GM12878 (cell line): ENCODE data around the gene CLPX. TPM values are rescaled to one million over a fixed set of nuclear protein-coding genes. Genes with fewer than 3 reads are reported as not detected.

Source experiments
- ATAC-seq: fragments of 200-7000 bp; cut with Tn5 transposase; 3 replicates; pipeline ENCODE4 v1.9.1; 2020; ENCODE audit warnings: mild to moderate bottlenecking, moderate library complexity
- Bru-seq: library from RNA; stranded (reverse); fragments of 400-500 nt; gene quantifications from one replicate; lab custom pipeline; 2021; lab: Mats Ljungman, UMichigan
- BruChase-seq, 2 experiments: library from RNA; stranded (reverse); fragments of 400-500 nt; gene quantifications; one replicate each; lab custom pipeline; 2021; lab: Mats Ljungman, UMichigan
- BruUV-seq: library from RNA; stranded (reverse); fragments of 400-500 nt; replicated peaks from 2 replicates; lab custom pipeline; 2021; lab: Mats Ljungman, UMichigan
- CTCF ChIA-PET: fragments of 300-600 bp; sonication (Branson Sonifier 250); formaldehyde crosslinking; extraction: SDS; loops from one replicate; lab custom pipeline; 2021; ENCODE audit warnings: inconsistent platforms; lab: Yijun Ruan, JAX
- POLR2A ChIA-PET: fragments of 350-600 bp; formaldehyde crosslinking; extraction: SDS; loops from one replicate; lab custom pipeline; 2021; ENCODE audit warnings: inconsistent platforms; lab: Charles Lee
- RAD21 ChIA-PET: fragments of 300-600 bp; sonication (Branson Sonifier 250); formaldehyde crosslinking; loops from one replicate; lab custom pipeline; 2023; ENCODE audit warnings: antibody characterized with exemption; ENCODE audit not compliant: unreplicated experiment; lab: Charles Lee
- SMC1A ChIA-PET: fragments of 300-600 bp; sonication (Branson Sonifier 250); formaldehyde crosslinking; loops from one replicate; lab custom pipeline; 2023; ENCODE audit not compliant: unreplicated experiment, uncharacterized antibody; lab: Charles Lee
- DNase-seq: peaks from one replicate; pipeline ENCODE4 v3.0.0-alpha.2; 2011; ENCODE audit warnings: low read depth, low spot score
- FAIRE-seq: peaks from 3 replicates; lab custom pipeline; 2011; peaks lifted over from hg19 to GRCh38; lab: Jason Lieb, UNC
- H2AFZ ChIP-seq: 2 replicates; pipeline ENCODE4 v1.6.0; 2011; ENCODE audit warnings: low read depth, low read length, control low read depth; ENCODE audit not compliant: control insufficient read depth
- H3K27ac ChIP-seq: 2 replicates; pipeline ENCODE4 v1.5.1; 2011; ENCODE audit warnings: control low read depth; ENCODE audit not compliant: control insufficient read depth, insufficient read depth
- H3K27me3 ChIP-seq, 2 experiments: replicated peaks in 1 of 2; 2 replicates each; pipeline versions ENCODE4 v1.6.0 to v1.6.1; 2011; ENCODE audit warnings: low read length in 1 of 2; ENCODE audit not compliant: control insufficient read depth in 2 of 2, insufficient read depth in 2 of 2
- H3K36me3 ChIP-seq, 2 experiments: 2 replicates each; pipeline ENCODE4 v1.5.1; 2011; ENCODE audit warnings: low read length in 1 of 2; ENCODE audit not compliant: control insufficient read depth in 2 of 2, insufficient read depth in 2 of 2
- H3K4me1 ChIP-seq: 2 replicates; pipeline ENCODE4 v1.6.1; 2011; ENCODE audit warnings: mild to moderate bottlenecking, low read length, moderate library complexity, mixed read lengths; ENCODE audit not compliant: control insufficient read depth, insufficient read depth
- H3K4me2 ChIP-seq: 2 replicates; pipeline ENCODE4 v1.6.0; 2011; ENCODE audit warnings: control low read depth; ENCODE audit not compliant: control insufficient read depth, insufficient read depth
- H3K4me3 ChIP-seq: fragments of 200-600 bp; sonication (generic); 2 replicates; pipeline ENCODE4 v1.5.1; 2016
- H3K79me2 ChIP-seq: 2 replicates; pipeline ENCODE4 v1.6.0; 2011; ENCODE audit warnings: low read length; ENCODE audit not compliant: control insufficient read depth, insufficient read depth
- H3K9ac ChIP-seq: 2 replicates; pipeline ENCODE4 v1.8.0; 2011; ENCODE audit warnings: low read length, control low read depth, mixed read lengths; ENCODE audit not compliant: control insufficient read depth, insufficient read depth
- H3K9me3 ChIP-seq: replicated peaks from 3 replicates; pipeline ENCODE4 v1.5.1; 2011; ENCODE audit warnings: mild to moderate bottlenecking, low read length; ENCODE audit not compliant: control insufficient read depth, insufficient read depth
- H4K20me1 ChIP-seq: 2 replicates; pipeline ENCODE4 v1.6.0; 2011; ENCODE audit not compliant: control insufficient read depth, insufficient read depth
- BACH1 ChIP-seq: fragments of 450-650 bp; IDR thresholded peaks from 2 replicates; pipeline ENCODE4 v1.6.1; 2017; ENCODE audit warnings: mild to moderate bottlenecking, borderline replicate concordance
- CHD2 ChIP-seq: IDR thresholded peaks from 2 replicates; pipeline ENCODE4 v1.6.1; 2011; ENCODE audit warnings: low read depth, low read length, improper control_type of control experiment, borderline replicate concordance
- CREB1 ChIP-seq: IDR thresholded peaks from 2 replicates; pipeline ENCODE4 v1.6.1; 2012; ENCODE audit warnings: low read depth, mild to moderate bottlenecking, inconsistent platforms
- CREM ChIP-seq: IDR thresholded peaks from 2 replicates; pipeline ENCODE4 v1.6.1; 2014; ENCODE audit warnings: antibody characterized with exemption, low read depth
- FOS ChIP-seq: IDR thresholded peaks from 3 replicates; pipeline ENCODE4 v1.6.1; 2011; ENCODE audit warnings: borderline replicate concordance; ENCODE audit not compliant: insufficient read length; ENCODE audit errors: extremely low read depth
- FOXK2 ChIP-seq: fragments of 450-650 bp; IDR thresholded peaks from 2 replicates; pipeline ENCODE4 v1.6.1; 2017; ENCODE audit warnings: mild to moderate bottlenecking, moderate library complexity
- FOXM1 ChIP-seq: IDR thresholded peaks from 2 replicates; pipeline ENCODE4 v1.6.1; 2012; ENCODE audit warnings: low read depth, mild to moderate bottlenecking, inconsistent platforms, low read length, moderate library complexity
- HDAC2 ChIP-seq: fragments of 200-600 bp; sonication (generic); IDR thresholded peaks from 2 replicates; pipeline ENCODE4 v1.6.1; 2017
- IKZF2 ChIP-seq, 2 experiments: fragments of 450-650 bp; IDR thresholded peaks; 2 replicates each; pipeline ENCODE4 v1.6.1; 2017; ENCODE audit warnings: mild to moderate bottlenecking in 2 of 2, moderate library complexity in 2 of 2
- NFIC ChIP-seq: IDR thresholded peaks from 2 replicates; pipeline ENCODE4 v1.6.1; 2012; ENCODE audit warnings: low read depth, mild to moderate bottlenecking, inconsistent platforms, low read length, moderate library complexity
- NFXL1 ChIP-seq: fragments of 450-650 bp; IDR thresholded peaks from 2 replicates; pipeline ENCODE4 v1.6.1; 2017; ENCODE audit warnings: antibody characterized with exemption, mild to moderate bottlenecking, borderline replicate concordance
- NR2C2 ChIP-seq: IDR thresholded peaks from 2 replicates; pipeline ENCODE4 v1.6.1; 2011; ENCODE audit warnings: borderline replicate concordance, low read depth; ENCODE audit not compliant: control insufficient read depth, insufficient read length
- PAX5 ChIP-seq: IDR thresholded peaks from 2 replicates; pipeline ENCODE4 v1.6.1; 2011; ENCODE audit warnings: low read depth, low read length, borderline replicate concordance
- RFX5 ChIP-seq: IDR thresholded peaks from 2 replicates; pipeline ENCODE4 v1.6.1; 2011; ENCODE audit warnings: low read depth, low read length, improper control_type of control experiment
- SMARCA5 ChIP-seq: fragments of 450-650 bp; IDR thresholded peaks from 2 replicates; pipeline ENCODE4 v1.6.1; 2017; ENCODE audit warnings: mild to moderate bottlenecking
- YBX1 ChIP-seq: fragments of 450-650 bp; IDR thresholded peaks from 2 replicates; pipeline ENCODE4 v1.6.1; 2016; ENCODE audit warnings: antibody characterized with exemption
- WGBS: methylation state at CpG from one replicate; pipeline ENCODE4 v1.1.6; 2016; ENCODE audit warnings: low lambda C conversion rate; ENCODE audit not compliant: insufficient replicate concordance, insufficient coverage; ENCODE audit errors: missing lambda C conversion rate; 5-methylcytosine and 5-hydroxymethylcytosine counted together
- in situ Hi-C: fragments of 300-500 bp; cut with MboI; formaldehyde crosslinking; loops from 9 replicates; pipeline ENCODE4 v1.14.3; 2018; ENCODE audit warnings: mixed read lengths
- intact Hi-C: fragments of 100-400 bp; cut with micrococcal nuclease; formaldehyde crosslinking; loops from one replicate; pipeline ENCODE4 v1.14.2; 2022; ENCODE audit not compliant: unreplicated experiment
- long read RNA-seq, 2 experiments: library from polyadenylated mRNA; unstranded; transcript quantifications; one replicate each; pipeline ENCODE4 v2.0.0, GENCODE V29; 2019 to 2020
- polyA minus RNA-seq, 3 experiments: library from RNA; depleted of rRNA, polyadenylated mRNA; stranded (reverse); fragments of >200 nt; gene quantifications; 2 replicates each; pipeline ENCODE4 v1.2.3, GENCODE V29; 2011
- polyA plus RNA-seq, 11 experiments: library from polyadenylated mRNA; depleted of rRNA in 4 of 11; unstranded in 6 of 11; stranded (reverse) in 5 of 11; fragments of >200 nt; fragmentation: Nextera tagmentation in 4 of 11; fragmentation: Illumina TruSeq in 1 of 11; extraction: Ambion mirVana in 4 of 11; extraction: Trizol in 1 of 11; gene quantifications; 1 replicate in 1 of 11; 2 replicates in 10 of 11; pipeline versions ENCODE4 v1.2.1 to v1.2.3, GENCODE V29; 2011 to 2016; ENCODE audit warnings: inconsistent platforms in 2 of 11, missing spikeins in 2 of 11, low read depth in 1 of 11
- total RNA-seq, 4 experiments: library from RNA; depleted of rRNA in 3 of 4; stranded (reverse); fragments of >200 nt in 3 of 4; fragmentation: Illumina TruSeq in 1 of 4; extraction: Trizol in 1 of 4; gene quantifications; 2 replicates each; pipeline versions ENCODE4 v1.2.1 to v1.2.3, GENCODE V29; 2013 to 2021
- TF ChIP-seq, protein P1 (sequence below): fragments of 450-650 bp; IDR thresholded peaks from 2 replicates; pipeline ENCODE4 v1.6.1; 2016; ENCODE audit warnings: mild to moderate bottlenecking

The CLPX gene
- 83.2 and 92.5 TPM in 2 replicates for total RNA-seq (2013; cell fraction: nucleolus; rRNA removed)
- total RNA-seq (2014; rRNA removed) = 18.4 and 23.4 TPM in 2 replicates
- total RNA-seq (2014; rRNA removed; fragmentation: Illumina TruSeq; extraction: Trizol) = 41.9 and 44.4 TPM in 2 replicates
- 46.7 and 49.5 TPM in 2 replicates for total RNA-seq (2021)
- 13.4 TPM for polyA plus RNA-seq (2011; ENCODE audit: low read depth)
- polyA plus RNA-seq (2011; rRNA removed) = 57.4 and 97.6 TPM in 2 replicates
- 18.4 and 19.1 TPM in 2 replicates for polyA plus RNA-seq (2011; cell fraction: cytosol; rRNA removed)
- 36.3 and 48.5 TPM in 2 replicates for polyA plus RNA-seq (2011; cell fraction: nucleus; rRNA removed)
- polyA plus RNA-seq (2012) = 29.9 and 32.9 TPM in 2 replicates
- polyA plus RNA-seq (2014; fragmentation: Illumina TruSeq; extraction: Trizol) = 42.1 and 48.7 TPM in 2 replicates
- polyA plus RNA-seq (2014; fragmentation: Nextera tagmentation; extraction: Ambion mirVana) = 10 to 100 TPM; 10.1 to 12.5 TPM
- 33.4 and 37.8 TPM in 2 replicates for polyA plus RNA-seq (2014; rRNA removed)
- 10 to 100 TPM; 20.0 to 24.8 TPM for polyA plus RNA-seq (2016; fragmentation: Nextera tagmentation; extraction: Ambion mirVana)
- polyA minus RNA-seq (2011; rRNA and poly(A)+ RNA removed) = 27.6 and 46.2 TPM in 2 replicates
- 18.4 and 23.4 TPM in 2 replicates for polyA minus RNA-seq (2011; cell fraction: cytosol; rRNA and poly(A)+ RNA removed)
- polyA minus RNA-seq (2011; cell fraction: nucleus; rRNA and poly(A)+ RNA removed) = 20.6 and 25.8 TPM in 2 replicates
- Bru-seq, nascent RNA = percentile 81 among the genes with signal in this experiment
- percentile 80 among the genes with signal in this experiment for BruChase-seq, experiment 1, labeled RNA remaining after a 6-hour chase
- BruChase-seq, experiment 2, labeled RNA remaining after a 2-hour chase = percentile 83 among the genes with signal in this experiment
- long read RNA-seq, experiment 1, full-length matches to known transcripts = 19 of 31 reads
- long read RNA-seq, experiment 1, partial matches to known transcripts = 5 of 31 reads
- long read RNA-seq, experiment 1, other reads (novel, unspliced or antisense) = 7 of 31 reads
- long read RNA-seq, experiment 2, full-length matches to known transcripts = 122 of 197 reads
- long read RNA-seq, experiment 2, partial matches to known transcripts = 58 of 197 reads
- long read RNA-seq, experiment 2, other reads (novel, unspliced or antisense) = 17 of 197 reads

DNA sequence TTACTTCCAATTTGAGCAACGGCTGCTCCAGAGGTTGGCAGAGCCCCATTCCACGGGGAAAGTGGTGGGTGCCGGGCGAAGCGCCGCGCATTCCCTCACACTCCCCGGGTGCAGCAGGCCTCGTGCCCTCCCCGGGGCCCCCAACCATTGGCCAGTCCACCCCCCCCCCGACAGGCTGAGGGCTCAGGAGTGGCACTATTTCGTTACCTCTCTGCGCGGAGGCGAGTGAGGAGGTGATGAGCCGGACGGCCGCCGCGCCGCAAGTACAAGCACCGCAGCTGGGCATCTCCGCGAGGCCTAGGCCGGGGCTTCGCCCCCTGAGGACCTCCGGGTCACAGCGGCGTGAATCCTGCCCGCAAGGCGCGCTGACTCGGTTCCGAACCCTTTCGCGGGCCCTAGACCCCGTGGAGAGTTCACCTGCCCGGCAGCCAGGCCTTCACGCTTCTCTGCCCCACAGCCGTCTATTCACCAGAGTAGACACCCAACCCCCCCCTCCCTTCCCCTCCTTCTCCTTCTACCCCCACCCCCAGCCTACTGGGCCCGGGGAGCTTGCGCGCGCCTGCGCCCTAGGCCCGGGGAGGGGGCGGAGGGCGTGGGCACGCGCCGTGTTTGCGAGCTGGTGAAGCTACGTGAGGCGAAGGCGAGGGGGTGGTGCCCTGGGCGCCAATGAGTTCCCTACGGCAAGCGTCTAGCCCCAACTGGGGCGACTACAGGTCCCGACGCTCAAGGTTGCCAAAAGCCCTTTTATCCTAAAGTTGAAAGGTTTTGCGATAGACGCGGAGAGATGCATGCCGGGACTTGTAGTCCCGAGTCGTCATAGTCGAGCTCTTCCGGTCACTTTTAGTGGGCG, at the start of gene CLPX:
Gene CLPX, minus strand, starts transcription at position 475 of the 850 bp plus-strand sequence. Its CDS starts 189 bp downstream, at position 286.
- Histone ChIP-seq H3K27ac (peak within 1 kb of the TSS; percentile 89), H3K79me2 (peaks cover 45% of the 10 kb centered on the region), H3K4me1 (peaks cover 3% of the 10 kb centered on the region; the same call in 1 of the 2 replicates), H3K4me3 (peak within 1 kb of the TSS; percentile 94), H2AFZ (peak within 1 kb of the TSS; percentile 100), H4K20me1 (no peaks in the 10 kb centered on the region), H3K9ac (peak within 1 kb of the TSS; percentile 84), H3K9me3 (no peaks in the 10 kb centered on the region), H3K27me3 (no peaks in the 10 kb centered on the region), H3K36me3 (no peaks in the 10 kb centered on the region), H3K4me2 (peak within 1 kb of the TSS; percentile 90)
- ChIA-PET POLR2A (interaction anchor here (0.6 to 2.0 kb wide), 16 partner anchors 8 to 629 kb away, joined by 3 to 21 read pairs (median 4); partner anchors contain the start of genes PARP16, PDCD7 and RNU5B-1), SMC1A (interaction anchor here (0.8 to 3.0 kb wide), 6 partner anchors 24 to 115 kb away, joined by 3 to 17 read pairs (median 7); partner anchors contain the start of gene PARP16), RAD21 (interaction anchor here (0.5 to 2.6 kb wide), 11 partner anchors 24 to 643 kb away, joined by 3 to 15 read pairs (median 4); partner anchors contain the start of genes PARP16, PDCD7 and RNU5B-1), CTCF (interaction anchor here (0.7 to 3.5 kb wide), 11 partner anchors 9 to 256 kb away, joined by 3 to 22 read pairs (median 4); partner anchors contain the start of gene PARP16)
- in situ Hi-C loops (loop anchor here (5.0 kb wide), 1 partner anchor 112 kb away; the partner anchor contains the start of gene RNU5A-1), intact Hi-C loops (loop anchor here (2.0 to 5.0 kb wide), 2 partner anchors 102 to 133 kb away; partner anchors contain the start of gene PARP16)
- TSS peak; percentile 64 for BruUV-seq
- 2% methylated on average over 62 of the region's 70 CpGs for WGBS
- no peak for FAIRE-seq
- DNase-seq = peak; percentile 90
- ATAC-seq = peak; percentile 88
- no peak for TF ChIP-seq HDAC2
- no peak for TF ChIP-seq FOS
- TF ChIP-seq, protein P1, sequence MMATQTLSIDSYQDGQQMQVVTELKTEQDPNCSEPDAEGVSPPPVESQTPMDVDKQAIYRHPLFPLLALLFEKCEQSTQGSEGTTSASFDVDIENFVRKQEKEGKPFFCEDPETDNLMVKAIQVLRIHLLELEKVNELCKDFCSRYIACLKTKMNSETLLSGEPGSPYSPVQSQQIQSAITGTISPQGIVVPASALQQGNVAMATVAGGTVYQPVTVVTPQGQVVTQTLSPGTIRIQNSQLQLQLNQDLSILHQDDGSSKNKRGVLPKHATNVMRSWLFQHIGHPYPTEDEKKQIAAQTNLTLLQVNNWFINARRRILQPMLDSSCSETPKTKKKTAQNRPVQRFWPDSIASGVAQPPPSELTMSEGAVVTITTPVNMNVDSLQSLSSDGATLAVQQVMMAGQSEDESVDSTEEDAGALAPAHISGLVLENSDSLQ = 0 out of 2 replicates have a peak, but pooled peaks have one; percentile 24
- TF ChIP-seq RFX5 = no peak
- TF ChIP-seq SMARCA5 = peak; percentile 78; the same call in 1 of the 2 replicates
- TF ChIP-seq YBX1 = no peak
- peak; percentile 76 for TF ChIP-seq CREB1
- no peak for TF ChIP-seq NFIC
- TF ChIP-seq CREM = peak; percentile 85
- TF ChIP-seq NFXL1 = no peak
- TF ChIP-seq NR2C2 = no peak
- no peak for TF ChIP-seq FOXK2
- TF ChIP-seq IKZF2 (IDR thresholded peaks at IDR 0.05) = peak; percentile 33 to 35; a peak in 2 of 4 replicates
- peak; percentile 78; the same call in 1 of the 2 replicates for TF ChIP-seq CHD2
- TF ChIP-seq BACH1 = peak; percentile 25; the same call in 1 of the 2 replicates
- no peak for TF ChIP-seq FOXM1
- peak; percentile 19; the same call in 1 of the 2 replicates for TF ChIP-seq PAX5
